ENCODE results near the gene SCGB2A2.

The SCGB2A2 gene

DNA sequence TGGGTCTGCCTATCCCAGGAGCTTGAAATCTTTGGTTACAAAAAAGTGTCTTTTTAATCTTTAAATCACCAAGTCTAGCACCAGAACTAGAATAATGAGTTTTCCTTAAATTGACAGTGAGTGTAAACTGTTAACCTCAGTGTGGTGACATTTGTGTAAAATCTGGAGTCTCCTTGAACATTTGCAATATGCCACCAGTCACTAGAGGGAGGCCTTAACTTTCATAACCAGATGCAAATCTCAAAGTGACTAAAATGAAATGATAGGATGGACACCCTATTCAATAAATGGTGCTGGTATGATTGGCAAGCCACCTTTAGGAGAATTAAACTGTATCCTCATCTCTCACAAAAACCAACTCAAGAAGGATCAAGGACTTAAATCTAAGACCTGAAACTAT lies 36.2 kb upstream of the SCGB2A2 start:
- H3K27me3 ChIP-seq (replicated peaks; ENCODE audit: insufficient read depth, low read length) = no peaks in the 10 kb centered on the region; the same call in 1 of the 2 replicates
- H3K4me2 ChIP-seq (ENCODE audit: low read depth, low read length) = no peak overlapping the region
- TF ChIP-seq, protein P1, sequence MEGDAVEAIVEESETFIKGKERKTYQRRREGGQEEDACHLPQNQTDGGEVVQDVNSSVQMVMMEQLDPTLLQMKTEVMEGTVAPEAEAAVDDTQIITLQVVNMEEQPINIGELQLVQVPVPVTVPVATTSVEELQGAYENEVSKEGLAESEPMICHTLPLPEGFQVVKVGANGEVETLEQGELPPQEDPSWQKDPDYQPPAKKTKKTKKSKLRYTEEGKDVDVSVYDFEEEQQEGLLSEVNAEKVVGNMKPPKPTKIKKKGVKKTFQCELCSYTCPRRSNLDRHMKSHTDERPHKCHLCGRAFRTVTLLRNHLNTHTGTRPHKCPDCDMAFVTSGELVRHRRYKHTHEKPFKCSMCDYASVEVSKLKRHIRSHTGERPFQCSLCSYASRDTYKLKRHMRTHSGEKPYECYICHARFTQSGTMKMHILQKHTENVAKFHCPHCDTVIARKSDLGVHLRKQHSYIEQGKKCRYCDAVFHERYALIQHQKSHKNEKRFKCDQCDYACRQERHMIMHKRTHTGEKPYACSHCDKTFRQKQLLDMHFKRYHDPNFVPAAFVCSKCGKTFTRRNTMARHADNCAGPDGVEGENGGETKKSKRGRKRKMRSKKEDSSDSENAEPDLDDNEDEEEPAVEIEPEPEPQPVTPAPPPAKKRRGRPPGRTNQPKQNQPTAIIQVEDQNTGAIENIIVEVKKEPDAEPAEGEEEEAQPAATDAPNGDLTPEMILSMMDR (IDR thresholded peaks at IDR 0.05; ENCODE audit: low read length) = peak; percentile 26
- no peak for TF ChIP-seq EZH2 (optimal IDR thresholded peaks at IDR 0.05; ENCODE audit: low read depth, low read length)
- H3K4me3 ChIP-seq (ENCODE audit: low read length) = no peak overlapping the region
- no peak overlapping the region for H3K9ac ChIP-seq (ENCODE audit: low read length)
- no peaks in the 10 kb centered on the region for H3K4me1 ChIP-seq (ENCODE audit: low read length)
- no peaks in the 10 kb centered on the region for H3K36me3 ChIP-seq (replicated peaks; ENCODE audit: insufficient read depth, low read length)
- no peaks in the 10 kb centered on the region for H3F3A ChIP-seq (ENCODE audit: insufficient read depth, low read length)
- no peak overlapping the region for H3K27ac ChIP-seq (ENCODE audit: low read length)
- peak; percentile 37 for DNase-seq
- no peaks in the 10 kb centered on the region for H3K79me2 ChIP-seq (ENCODE audit: low read length)
- H3K9me3 ChIP-seq (replicated peaks; ENCODE audit: insufficient read depth, low read length) = no peaks in the 10 kb centered on the region
- H4K20me1 ChIP-seq (ENCODE audit: insufficient read depth, low read length) = no peaks in the 10 kb centered on the region
- H2AFZ ChIP-seq (ENCODE audit: low read length) = no peak overlapping the region
- H3K9me2 ChIP-seq (replicated peaks; ENCODE audit: insufficient read depth, low read length) = no peaks in the 10 kb centered on the region

DNA sequence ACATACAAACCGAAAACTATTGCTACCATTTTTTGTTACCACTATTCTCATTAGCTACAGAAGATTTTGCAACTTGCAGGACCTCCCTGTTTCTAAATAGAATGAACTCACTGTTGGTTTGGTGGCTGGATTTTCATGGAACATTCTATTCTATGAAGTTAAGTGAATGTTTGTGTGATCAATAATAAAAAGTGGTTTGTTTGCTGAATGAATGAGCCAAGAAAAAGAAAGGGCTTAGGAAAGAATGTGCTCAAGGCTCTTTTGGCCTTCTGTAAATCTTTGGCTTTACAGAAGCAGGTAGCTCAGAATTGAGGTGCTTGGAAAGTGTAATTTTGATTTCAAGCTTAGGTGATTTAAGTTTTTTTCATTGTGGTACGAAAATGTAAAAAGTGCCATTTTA lies 33.8 kb upstream of the SCGB2A2 start:
- no peaks in the 10 kb centered on the region for H3K9me3 ChIP-seq (replicated peaks; ENCODE audit: insufficient read depth, low read length)
- H3K27ac ChIP-seq (ENCODE audit: low read length) = no peak overlapping the region
- no peak for DNase-seq
- 0 out of 2 replicates have a peak, but pooled peaks cover under 1% of the 10 kb centered on the region for H3K4me1 ChIP-seq (ENCODE audit: low read length)
- no peaks in the 10 kb centered on the region for H3K36me3 ChIP-seq (replicated peaks; ENCODE audit: insufficient read depth, low read length)
- no peaks in the 10 kb centered on the region for H3K9me2 ChIP-seq (replicated peaks; ENCODE audit: insufficient read depth, low read length)
- TF ChIP-seq, protein P1 (IDR thresholded peaks at IDR 0.05; ENCODE audit: low read length) = no peak
- TF ChIP-seq EZH2 (optimal IDR thresholded peaks at IDR 0.05; ENCODE audit: low read depth, low read length) (no peak), EZH2phosphoT487 (IDR thresholded peaks at IDR 0.05; ENCODE audit: low read length) (no peak)
- H3K4me2 ChIP-seq (ENCODE audit: low read depth, low read length) = no peak overlapping the region
- H3K9ac ChIP-seq (ENCODE audit: low read length) = no peak overlapping the region
- H3K27me3 ChIP-seq (replicated peaks; ENCODE audit: insufficient read depth, low read length) = no peaks in the 10 kb centered on the region; the same call in 1 of the 2 replicates
- no peaks in the 10 kb centered on the region for H3K79me2 ChIP-seq (ENCODE audit: low read length)
- H4K20me1 ChIP-seq (ENCODE audit: insufficient read depth, low read length) = no peaks in the 10 kb centered on the region
- no peak overlapping the region for H2AFZ ChIP-seq (ENCODE audit: low read length)
- H3K4me3 ChIP-seq (ENCODE audit: low read length) = no peak overlapping the region
- no peaks in the 10 kb centered on the region for H3F3A ChIP-seq (ENCODE audit: insufficient read depth, low read length)

GRCh38 chr11:62237499-62237898 lies 32.5 kb upstream of the SCGB2A2 start:
- no peaks in the 10 kb centered on the region for H3K9me3 ChIP-seq (replicated peaks; ENCODE audit: insufficient read depth, low read length)
- H3K9ac ChIP-seq (ENCODE audit: low read length) = no peak overlapping the region
- H3K4me3 ChIP-seq (ENCODE audit: low read length) = no peak overlapping the region
- TF ChIP-seq, protein P1 (IDR thresholded peaks at IDR 0.05; ENCODE audit: low read length) = no peak
- TF ChIP-seq EZH2 (optimal IDR thresholded peaks at IDR 0.05; ENCODE audit: low read depth, low read length) = no peak
- no peak for TF ChIP-seq EZH2phosphoT487 (IDR thresholded peaks at IDR 0.05; ENCODE audit: low read length)
- H3K9me2 ChIP-seq (replicated peaks; ENCODE audit: insufficient read depth, low read length) = no peaks in the 10 kb centered on the region
- H3F3A ChIP-seq (ENCODE audit: insufficient read depth, low read length) = no peaks in the 10 kb centered on the region
- no peaks in the 10 kb centered on the region; the same call in 1 of the 2 replicates for H3K27me3 ChIP-seq (replicated peaks; ENCODE audit: insufficient read depth, low read length)
- H3K4me2 ChIP-seq (ENCODE audit: low read depth, low read length) = no peak overlapping the region
- no peaks in the 10 kb centered on the region for H4K20me1 ChIP-seq (ENCODE audit: insufficient read depth, low read length)
- H2AFZ ChIP-seq (ENCODE audit: low read length) = no peak overlapping the region
- H3K27ac ChIP-seq (ENCODE audit: low read length) = no peak overlapping the region
- H3K36me3 ChIP-seq (replicated peaks; ENCODE audit: insufficient read depth, low read length) = no peaks in the 10 kb centered on the region
- H3K79me2 ChIP-seq (ENCODE audit: low read length) = no peaks in the 10 kb centered on the region
- H3K4me1 ChIP-seq (ENCODE audit: low read length) = 0 out of 2 replicates have a peak, but pooled peaks cover 3% of the 10 kb centered on the region
- DNase-seq = no peak

All from MM.1S (cell line).